MM.1S (cell line): ENCODE measurements around the gene RFC1.

Source experiments
- DNase-seq: peaks from one replicate; pipeline ENCODE4 v3.0.0-alpha.2; 2015
- H2AFZ ChIP-seq: fragments of 300-600 bp; sonication (generic); 2 replicates; pipeline ENCODE4 v1.6.0; 2016; ENCODE audit warnings: antibody characterized with exemption, low read length
- H3F3A ChIP-seq: fragments of 300-600 bp; sonication (generic); 2 replicates; pipeline ENCODE4 v1.6.1; 2016; ENCODE audit warnings: mild to moderate bottlenecking, antibody characterized with exemption, low read length, moderate library complexity, mixed read lengths; ENCODE audit not compliant: insufficient read depth
- H3K27ac ChIP-seq: fragments of 300-600 bp; sonication (generic); 2 replicates; pipeline ENCODE4 v1.5.1; 2016; ENCODE audit warnings: mild to moderate bottlenecking, low read length
- H3K27me3 ChIP-seq: fragments of 300-600 bp; sonication (generic); replicated peaks from 2 replicates; pipeline ENCODE4 v1.6.0; 2016; ENCODE audit warnings: low read length; ENCODE audit not compliant: insufficient read depth
- H3K36me3 ChIP-seq: fragments of 300-600 bp; sonication (generic); replicated peaks from 2 replicates; pipeline ENCODE4 v1.6.1; 2016; ENCODE audit warnings: mild to moderate bottlenecking, low read length, mixed read lengths; ENCODE audit not compliant: insufficient read depth
- H3K4me1 ChIP-seq: fragments of 300-600 bp; sonication (generic); 2 replicates; pipeline ENCODE4 v1.6.1; 2016; ENCODE audit warnings: low read length, mixed read lengths
- H3K4me2 ChIP-seq: fragments of 300-600 bp; sonication (generic); 2 replicates; pipeline ENCODE4 v1.6.0; 2016; ENCODE audit warnings: low read depth, low read length
- H3K4me3 ChIP-seq: fragments of 300-600 bp; sonication (generic); 2 replicates; pipeline ENCODE4 v1.5.1; 2016; ENCODE audit warnings: low read length, mixed read lengths
- H3K79me2 ChIP-seq: fragments of 300-600 bp; sonication (generic); 2 replicates; pipeline ENCODE4 v1.6.1; 2016; ENCODE audit warnings: mixed run types, low read length, mixed read lengths
- H3K9ac ChIP-seq: fragments of 300-600 bp; sonication (generic); 2 replicates; pipeline ENCODE4 v1.6.1; 2016; ENCODE audit warnings: low read length, mixed read lengths
- H3K9me2 ChIP-seq: fragments of 300-600 bp; sonication (generic); replicated peaks from 2 replicates; pipeline ENCODE4 v1.6.1; 2016; ENCODE audit warnings: mild to moderate bottlenecking, low read length, mixed read lengths; ENCODE audit not compliant: insufficient read depth
- H3K9me3 ChIP-seq: fragments of 300-600 bp; sonication (generic); replicated peaks from 2 replicates; pipeline ENCODE4 v1.6.1; 2016; ENCODE audit warnings: mild to moderate bottlenecking, low read length, mixed read lengths; ENCODE audit not compliant: insufficient read depth
- H4K20me1 ChIP-seq: fragments of 300-600 bp; sonication (generic); 2 replicates; pipeline ENCODE4 v1.6.1; 2016; ENCODE audit warnings: mild to moderate bottlenecking, low read length, moderate library complexity, mixed read lengths; ENCODE audit not compliant: insufficient read depth
- EZH2 ChIP-seq: fragments of 300-600 bp; sonication (generic); optimal IDR thresholded peaks from 2 replicates; pipeline ENCODE3; 2017; ENCODE audit warnings: low read depth, mild to moderate bottlenecking, antibody characterized with exemption, low read length, mixed read lengths
- EZH2phosphoT487 ChIP-seq: fragments of 300-600 bp; sonication (generic); IDR thresholded peaks from 2 replicates; pipeline ENCODE4 v1.6.1; 2018; ENCODE audit warnings: antibody characterized with exemption, low read length
- TF ChIP-seq, protein P1 (sequence below): fragments of 300-600 bp; sonication (generic); IDR thresholded peaks from 2 replicates; pipeline ENCODE4 v1.5.1; 2016; ENCODE audit warnings: antibody characterized with exemption, low read length, mixed read lengths

RFC1 gene

DNA sequence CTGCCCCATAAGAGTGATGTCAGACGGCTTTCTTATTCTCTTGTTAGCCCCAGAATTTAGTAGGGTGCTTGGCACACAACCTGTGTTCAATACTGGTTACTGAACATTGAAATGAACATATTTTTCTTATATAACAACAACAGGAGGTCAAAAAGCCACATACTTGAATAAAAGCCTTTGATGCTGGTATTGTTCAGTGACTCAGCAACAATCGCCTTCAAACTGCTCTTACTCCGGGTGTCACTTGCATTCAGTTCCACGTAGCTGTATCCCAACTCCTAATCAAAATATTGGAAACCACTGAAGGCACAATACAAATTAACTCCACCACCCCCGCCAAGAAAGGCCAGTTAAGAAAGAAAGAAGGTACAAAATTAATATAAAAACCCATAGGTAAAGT, 61.5 kb downstream of the RFC1 start:
- Histone ChIP-seq H3F3A (no peaks in the 10 kb centered on the region), H4K20me1 (no peaks in the 10 kb centered on the region), H3K27me3 (no peaks in the 10 kb centered on the region), H3K9ac (no peak overlapping the region), H3K27ac (no peak overlapping the region), H3K9me2 (no peaks in the 10 kb centered on the region), H2AFZ (no peak overlapping the region), H3K4me3 (no peak overlapping the region), H3K4me1 (no peaks in the 10 kb centered on the region), H3K9me3 (no peaks in the 10 kb centered on the region), H3K36me3 (peaks cover 17% of the 10 kb centered on the region), H3K4me2 (no peak overlapping the region), H3K79me2 (peaks cover 22% of the 10 kb centered on the region)
- TF ChIP-seq EZH2phosphoT487 = no peak
- TF ChIP-seq EZH2 = no peak
- TF ChIP-seq, protein P1, sequence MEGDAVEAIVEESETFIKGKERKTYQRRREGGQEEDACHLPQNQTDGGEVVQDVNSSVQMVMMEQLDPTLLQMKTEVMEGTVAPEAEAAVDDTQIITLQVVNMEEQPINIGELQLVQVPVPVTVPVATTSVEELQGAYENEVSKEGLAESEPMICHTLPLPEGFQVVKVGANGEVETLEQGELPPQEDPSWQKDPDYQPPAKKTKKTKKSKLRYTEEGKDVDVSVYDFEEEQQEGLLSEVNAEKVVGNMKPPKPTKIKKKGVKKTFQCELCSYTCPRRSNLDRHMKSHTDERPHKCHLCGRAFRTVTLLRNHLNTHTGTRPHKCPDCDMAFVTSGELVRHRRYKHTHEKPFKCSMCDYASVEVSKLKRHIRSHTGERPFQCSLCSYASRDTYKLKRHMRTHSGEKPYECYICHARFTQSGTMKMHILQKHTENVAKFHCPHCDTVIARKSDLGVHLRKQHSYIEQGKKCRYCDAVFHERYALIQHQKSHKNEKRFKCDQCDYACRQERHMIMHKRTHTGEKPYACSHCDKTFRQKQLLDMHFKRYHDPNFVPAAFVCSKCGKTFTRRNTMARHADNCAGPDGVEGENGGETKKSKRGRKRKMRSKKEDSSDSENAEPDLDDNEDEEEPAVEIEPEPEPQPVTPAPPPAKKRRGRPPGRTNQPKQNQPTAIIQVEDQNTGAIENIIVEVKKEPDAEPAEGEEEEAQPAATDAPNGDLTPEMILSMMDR = no peak
- no peak for DNase-seq

DNA sequence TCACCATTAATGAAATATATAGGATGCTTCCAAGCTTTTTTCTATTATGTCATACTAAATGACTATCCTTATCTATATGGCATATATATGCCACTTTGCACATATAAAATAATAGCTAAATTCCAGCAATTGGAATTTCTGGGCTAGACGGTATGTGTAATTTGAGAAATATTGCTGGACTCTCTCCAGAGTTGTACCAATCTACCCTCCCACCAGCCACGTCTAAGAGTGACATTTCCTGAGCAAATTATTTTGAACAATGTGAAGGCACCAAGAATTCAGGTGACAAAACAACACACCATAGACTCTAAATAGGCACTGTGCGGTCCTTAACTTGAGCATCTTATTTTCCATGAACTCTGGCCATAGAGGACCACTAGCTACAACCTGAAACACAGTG, 62.3 kb downstream of the RFC1 start:
- Histone ChIP-seq H3K4me2 (no peak overlapping the region), H2AFZ (no peak overlapping the region), H4K20me1 (no peaks in the 10 kb centered on the region), H3K36me3 (peaks cover 17% of the 10 kb centered on the region), H3K27ac (no peak overlapping the region), H3K27me3 (no peaks in the 10 kb centered on the region), H3F3A (no peaks in the 10 kb centered on the region), H3K9ac (no peak overlapping the region), H3K9me3 (no peaks in the 10 kb centered on the region), H3K4me3 (no peak overlapping the region), H3K9me2 (no peaks in the 10 kb centered on the region), H3K79me2 (peaks cover 20% of the 10 kb centered on the region), H3K4me1 (no peaks in the 10 kb centered on the region)
- TF ChIP-seq, protein P1 = no peak
- no peak for TF ChIP-seq EZH2phosphoT487
- TF ChIP-seq EZH2 = no peak
- no peak for DNase-seq

DNA sequence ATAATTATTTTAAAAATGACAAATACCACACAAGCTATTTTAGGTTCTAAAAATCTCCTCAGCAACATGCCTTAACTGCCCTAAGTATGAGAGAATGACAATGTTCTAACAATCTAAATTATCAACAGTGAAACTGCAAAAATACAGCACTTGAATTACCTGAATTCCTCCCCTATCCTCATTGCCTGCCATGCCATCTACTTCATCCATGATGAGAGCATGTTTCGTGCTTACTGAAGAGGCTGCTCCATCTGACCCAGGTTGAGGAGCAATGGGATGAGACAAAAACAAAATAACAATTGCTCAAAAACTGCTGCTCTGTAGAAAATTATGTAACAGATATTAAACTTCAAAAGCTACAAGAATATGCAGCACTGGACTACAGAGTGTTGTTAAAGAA, 63.3 kb downstream of the RFC1 start:
- H3K27me3 ChIP-seq = no peaks in the 10 kb centered on the region
- H3K4me2 ChIP-seq = no peak overlapping the region
- no peak overlapping the region for H3K4me3 ChIP-seq
- H4K20me1 ChIP-seq = no peaks in the 10 kb centered on the region
- H3K9me2 ChIP-seq = no peaks in the 10 kb centered on the region
- peaks cover 16% of the 10 kb centered on the region for H3K36me3 ChIP-seq
- peaks cover 10% of the 10 kb centered on the region; the same call in 1 of the 2 replicates for H3K79me2 ChIP-seq
- no peak overlapping the region for H2AFZ ChIP-seq
- H3K27ac ChIP-seq = no peak overlapping the region
- TF ChIP-seq EZH2 (no peak), EZH2phosphoT487 (no peak)
- TF ChIP-seq, protein P1 = no peak
- no peaks in the 10 kb centered on the region for H3F3A ChIP-seq
- H3K4me1 ChIP-seq = no peaks in the 10 kb centered on the region
- H3K9me3 ChIP-seq = no peaks in the 10 kb centered on the region
- no peak for DNase-seq
- no peak overlapping the region for H3K9ac ChIP-seq
